HCT116 (cell line): ENCODE results near the gene ZNF619. TPM values are rescaled to one million over a fixed set of nuclear protein-coding genes. Genes with fewer than 3 reads are reported as not detected.

Source experiments
- ATAC-seq: fragments of 200-7000 bp; cut with Tn5 transposase; 2 replicates; pipeline ENCODE4 v1.9.1; 2020; ENCODE audit warnings: mild to moderate bottlenecking, moderate library complexity
- BruUV-seq: library from RNA; stranded (reverse); fragments of 400-500 nt; replicated peaks from 2 replicates; lab custom pipeline; 2021; lab: Mats Ljungman, UMichigan
- CTCF ChIA-PET: fragments of 300-600 bp; sonication (Branson Sonifier 250); formaldehyde crosslinking; loops from one replicate; lab custom pipeline; 2021; ENCODE audit warnings: antibody characterized with exemption; lab: Charles Lee
- POLR2A ChIA-PET: fragments of 300-600, 350-600 bp; sonication (Branson Sonifier 250); formaldehyde crosslinking; loops from one replicate; lab custom pipeline; 2021; ENCODE audit warnings: antibody characterized with exemption; lab: Charles Lee
- RAD21 ChIA-PET, 2 experiments: fragments of 300-600 bp; sonication (Branson Sonifier 250); formaldehyde crosslinking; loops; one replicate each; lab custom pipeline; 2023; ENCODE audit warnings: low total read pairs in 2 of 2; ENCODE audit not compliant: uncharacterized antibody in 2 of 2, unreplicated experiment in 2 of 2, low non-redundant PET in 1 of 2; lab: Charles Lee
- DNase-seq: peaks from one replicate; pipeline ENCODE4 v3.0.0-alpha.2; 2010; ENCODE audit warnings: low read depth, low spot score
- H2AFZ ChIP-seq: fragments of 200-600 bp; shearing (Covaris generic), sonication (generic); 2 replicates; pipeline ENCODE4 v1.6.1; 2017; ENCODE audit warnings: low read depth, mixed run types, mixed read lengths, antibody characterized with exemption, low read length; ENCODE audit not compliant: poor library complexity, severe bottlenecking
- H3K27ac ChIP-seq: 2 replicates; pipeline ENCODE4 v1.5.1; 2012; ENCODE audit warnings: low read depth, low read length
- H3K27me3 ChIP-seq: fragments of 200-600 bp; sonication (generic); 2 replicates; pipeline ENCODE4 v1.6.1; 2016; ENCODE audit warnings: mixed run types, low read length, mixed read lengths; ENCODE audit not compliant: insufficient read depth
- H3K36me3 ChIP-seq, 2 experiments: fragments of 200-500 bp in 1 of 2; fragments of 200-600 bp in 1 of 2; sonication (Bioruptor generic) in 1 of 2; sonication (generic) in 1 of 2; 2 replicates each; pipeline versions ENCODE4 v1.5.1 to v1.6.1; 2014 to 2016; ENCODE audit warnings: low read length in 2 of 2, inconsistent platforms in 1 of 2, mixed read lengths in 1 of 2, mixed run types in 1 of 2; ENCODE audit not compliant: insufficient read depth in 2 of 2, control insufficient read depth in 1 of 2
- H3K4me1 ChIP-seq, 2 experiments: fragments of 200-600 bp in 1 of 2; sonication (generic) in 1 of 2; 2 replicates each; pipeline versions ENCODE4 v1.5.1 to v1.6.1; 2012 to 2017; ENCODE audit warnings: low read length in 2 of 2, inconsistent platforms in 1 of 2, mild to moderate bottlenecking in 1 of 2, mixed read lengths in 1 of 2, mixed run types in 1 of 2, moderate library complexity in 1 of 2; ENCODE audit not compliant: insufficient read depth in 2 of 2, control insufficient read depth in 1 of 2
- H3K4me2 ChIP-seq: fragments of 200-600 bp; sonication (generic); 2 replicates; pipeline ENCODE4 v1.6.1; 2017; ENCODE audit warnings: mixed run types, low read length, mixed read lengths
- H3K4me3 ChIP-seq, 2 experiments: fragments of 200-600 bp in 1 of 2; sonication (generic) in 1 of 2; replicated peaks in 1 of 2; 2 replicates each; pipeline ENCODE4 v1.5.1; 2011 to 2016; ENCODE audit warnings: low read length in 2 of 2, control low read depth in 1 of 2, low read depth in 1 of 2, mild to moderate bottlenecking in 1 of 2, mixed read lengths in 1 of 2, mixed run types in 1 of 2
- H3K79me2 ChIP-seq: fragments of 200-600 bp; sonication (generic); 2 replicates; pipeline ENCODE4 v1.6.1; 2017; ENCODE audit warnings: mild to moderate bottlenecking, mixed run types, low read length, moderate library complexity, mixed read lengths; ENCODE audit not compliant: insufficient read depth
- H3K9ac ChIP-seq: fragments of 200-600 bp; sonication (generic); 2 replicates; pipeline ENCODE4 v1.6.1; 2016; ENCODE audit warnings: low read length, mixed read lengths
- H3K9me2 ChIP-seq: fragments of 200-600 bp; sonication (generic), shearing (Covaris generic); 2 replicates; pipeline ENCODE4 v1.6.1; 2017; ENCODE audit warnings: mixed run types, mild to moderate bottlenecking, moderate library complexity; ENCODE audit not compliant: insufficient read depth
- H3K9me3 ChIP-seq, 2 experiments: fragments of 200-500 bp in 1 of 2; fragments of 200-600 bp in 1 of 2; sonication (Bioruptor generic) in 1 of 2; sonication (generic) in 1 of 2; 2 replicates each; pipeline ENCODE4 v1.6.1; 2014 to 2017; ENCODE audit warnings: low read length in 2 of 2, mixed read lengths in 2 of 2, inconsistent platforms in 1 of 2, low read depth in 1 of 2, mild to moderate bottlenecking in 1 of 2, mixed run types in 1 of 2, moderate library complexity in 1 of 2; ENCODE audit not compliant: control insufficient read depth in 1 of 2, insufficient read depth in 1 of 2
- H4K20me1 ChIP-seq: fragments of 200-600 bp; sonication (generic), shearing (Covaris generic); 2 replicates; pipeline ENCODE4 v1.6.1; 2017; ENCODE audit warnings: mixed run types, mild to moderate bottlenecking, moderate library complexity; ENCODE audit not compliant: insufficient read depth
- CBX3 ChIP-seq: IDR thresholded peaks from 2 replicates; pipeline ENCODE4 v1.6.1; 2012; ENCODE audit warnings: low read depth
- EGR1 ChIP-seq: IDR thresholded peaks from 2 replicates; pipeline ENCODE4 v1.6.1; 2012; ENCODE audit warnings: low read depth
- ELF1 ChIP-seq: IDR thresholded peaks from 2 replicates; pipeline ENCODE4 v1.6.1; 2012; ENCODE audit warnings: low read depth, borderline replicate concordance
- EZH2 ChIP-seq: fragments of 200-600 bp; sonication (generic); IDR thresholded peaks from 2 replicates; pipeline ENCODE4 v1.6.1; 2017; ENCODE audit warnings: antibody characterized with exemption, mixed run types
- EZH2phosphoT487 ChIP-seq: fragments of 200-600 bp; IDR thresholded peaks from 2 replicates; pipeline ENCODE4 v1.6.1; 2018; ENCODE audit warnings: antibody characterized with exemption, borderline replicate concordance
- FOSL1 ChIP-seq: IDR thresholded peaks from 2 replicates; pipeline ENCODE4 v1.6.1; 2012; ENCODE audit warnings: low read depth
- POLR2A ChIP-seq: IDR thresholded peaks from 2 replicates; pipeline ENCODE4 v1.7.0; 2011; ENCODE audit warnings: borderline replicate concordance; ENCODE audit not compliant: insufficient read depth, insufficient read length; ENCODE audit errors: extremely low read depth
- POLR2AphosphoS5 ChIP-seq: IDR thresholded peaks from 2 replicates; pipeline ENCODE4 v1.6.1; 2011; ENCODE audit warnings: mild to moderate bottlenecking, low read depth, low read length, moderate library complexity
- RAD21 ChIP-seq: IDR thresholded peaks from 2 replicates; pipeline ENCODE4 v1.6.1; 2012; ENCODE audit warnings: low read depth, mild to moderate bottlenecking
- SIN3A ChIP-seq: IDR thresholded peaks from 2 replicates; pipeline ENCODE4 v1.6.1; 2012; ENCODE audit warnings: low read depth
- SP1 ChIP-seq: IDR thresholded peaks from 2 replicates; pipeline ENCODE4 v1.6.1; 2012; ENCODE audit warnings: low read depth
- SRF ChIP-seq: IDR thresholded peaks from 2 replicates; pipeline ENCODE4 v1.6.1; 2012; ENCODE audit warnings: low read depth
- TCF7L2 ChIP-seq: IDR thresholded peaks from 2 replicates; pipeline ENCODE4 v1.7.0; 2011; ENCODE audit warnings: borderline replicate concordance, inconsistent platforms; ENCODE audit not compliant: insufficient read depth, insufficient read length; ENCODE audit errors: extremely low read depth
- YY1 ChIP-seq: IDR thresholded peaks from 2 replicates; pipeline ENCODE4 v1.6.1; 2011; ENCODE audit warnings: low read length, low read depth, moderate library complexity, mild to moderate bottlenecking; ENCODE audit not compliant: insufficient replicate concordance; ENCODE audit errors: extremely low read depth
- ZFX ChIP-seq: fragments of 450-650 bp; IDR thresholded peaks from 2 replicates; pipeline ENCODE4 v1.6.1; 2017
- ZNF274 ChIP-seq: fragments of 200-500 bp; sonication (Bioruptor generic); IDR thresholded peaks from 2 replicates; pipeline ENCODE4 v1.6.1; 2014; ENCODE audit warnings: mild to moderate bottlenecking, low read depth, low read length, inconsistent platforms
- intact Hi-C: fragments of 100-400 bp; cut with micrococcal nuclease; formaldehyde crosslinking; loops from 2 replicates; pipeline ENCODE4 v1.10.0; 2022
- total RNA-seq: library from RNA; stranded (reverse); gene quantifications from one replicate; pipeline ENCODE4 v1.2.1, GENCODE V29; 2021; ENCODE audit not compliant: unreplicated experiment
- TF ChIP-seq, protein P1 (sequence below): IDR thresholded peaks from 2 replicates; pipeline ENCODE4 v1.6.1; 2012
- TF ChIP-seq, protein P2 (sequence below): IDR thresholded peaks from 2 replicates; pipeline ENCODE4 v1.6.1; 2012
- TF ChIP-seq, protein P3 (sequence below), 3 experiments: fragments of 200-600 bp in 1 of 3; sonication (generic) in 1 of 3; IDR thresholded peaks in 2 of 3; conservative IDR thresholded peaks in 1 of 3; 2 replicates each; pipeline ENCODE4 v1.5.1; 2012 to 2017; ENCODE audit warnings: low read depth in 2 of 3, low read length in 2 of 3, antibody characterized with exemption in 1 of 3, borderline replicate concordance in 1 of 3, control low read depth in 1 of 3, mild to moderate bottlenecking in 1 of 3, mixed read lengths in 1 of 3, mixed run types in 1 of 3, moderate library complexity in 1 of 3; ENCODE audit not compliant: insufficient read depth in 1 of 3

ZNF619 gene
- total RNA-seq, 1 experiment from 2014 or later = 7.3 TPM

DNA sequence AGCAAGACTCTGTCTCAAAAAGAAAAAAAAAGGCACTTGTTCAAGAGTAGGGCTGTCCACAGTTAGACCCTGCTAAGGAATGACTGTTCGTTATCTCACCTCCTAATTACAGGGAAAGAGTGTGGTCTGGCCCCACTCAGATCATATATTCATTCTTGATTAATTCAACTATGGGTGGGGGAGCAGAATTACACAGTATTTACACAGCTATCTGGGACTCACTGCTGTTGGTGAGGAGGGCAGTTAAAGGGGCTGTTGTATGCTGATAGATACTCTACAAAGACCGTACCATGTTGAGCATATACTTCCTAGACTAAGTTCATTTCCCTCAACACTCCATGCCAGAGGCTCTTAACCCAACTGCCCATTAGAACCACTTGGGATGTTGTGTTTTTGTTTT, 25.1 kb downstream of the ZNF619 start (continued):
- TF ChIP-seq, protein P1, sequence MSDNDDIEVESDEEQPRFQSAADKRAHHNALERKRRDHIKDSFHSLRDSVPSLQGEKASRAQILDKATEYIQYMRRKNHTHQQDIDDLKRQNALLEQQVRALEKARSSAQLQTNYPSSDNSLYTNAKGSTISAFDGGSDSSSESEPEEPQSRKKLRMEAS = no peak
- TF ChIP-seq, protein P2, sequence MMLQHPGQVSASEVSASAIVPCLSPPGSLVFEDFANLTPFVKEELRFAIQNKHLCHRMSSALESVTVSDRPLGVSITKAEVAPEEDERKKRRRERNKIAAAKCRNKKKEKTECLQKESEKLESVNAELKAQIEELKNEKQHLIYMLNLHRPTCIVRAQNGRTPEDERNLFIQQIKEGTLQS = no peak

DNA sequence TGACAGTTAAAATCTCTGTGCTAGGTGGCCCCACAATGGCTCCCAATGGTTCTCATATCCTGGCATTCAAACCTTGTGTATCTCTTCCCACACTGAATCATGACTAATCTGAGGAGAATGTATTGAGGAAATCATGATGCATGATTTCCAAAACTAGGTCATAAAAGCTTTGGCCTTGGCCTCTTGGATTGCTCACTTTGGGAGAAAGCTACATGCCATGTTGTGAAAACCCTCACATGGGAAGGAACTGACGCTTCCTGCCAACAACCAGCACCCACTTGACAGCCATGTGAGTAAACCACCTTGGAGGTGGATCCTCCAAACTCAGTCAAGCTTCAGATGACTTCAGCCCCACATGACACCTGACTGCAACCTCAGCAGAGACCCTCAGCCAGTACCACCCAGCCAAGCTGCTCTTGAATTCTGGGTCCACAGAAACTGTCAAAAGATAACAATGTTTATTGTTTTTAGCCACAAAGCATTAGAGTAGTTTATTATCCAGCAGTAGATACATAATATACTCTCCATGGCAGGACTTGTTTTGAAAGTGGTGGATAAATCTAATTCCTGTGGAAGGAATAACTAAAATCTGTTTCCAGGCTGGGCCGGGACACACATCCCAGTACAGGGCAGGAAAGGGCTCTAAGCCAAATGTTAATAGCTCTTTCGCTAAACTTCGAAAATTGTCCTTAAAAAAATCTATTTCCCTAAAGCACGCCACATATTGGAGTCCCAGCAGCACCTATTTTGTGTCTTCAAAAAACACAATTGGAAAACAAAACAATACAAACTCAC, 27.9 kb downstream of the ZNF619 start:
- ATAC-seq = peak; percentile 1; the same call in 1 of the 2 replicates
- peak overlapping the region; percentile 75 for H3K9ac ChIP-seq
- TF ChIP-seq ZFX (no peak), SP1 (peak; percentile 79), EZH2phosphoT487 (no peak), CBX3 (peak; percentile 65; the same call in 1 of the 2 replicates), RAD21 (0 out of 2 replicates have a peak, but pooled peaks have one; percentile 10), FOSL1 (peak; percentile 90), SIN3A (peak; percentile 53; the same call in 1 of the 2 replicates), POLR2AphosphoS5 (peak; percentile 30; the same call in 1 of the 2 replicates), ELF1 (no peak), POLR2A (no peak), YY1 (no peak), TCF7L2 (no peak), ZNF274 (no peak), SRF (0 out of 2 replicates have a peak, but pooled peaks have one; percentile 42), EGR1 (no peak; the same call in 1 of the 2 replicates), EZH2 (no peak)
- TF ChIP-seq, protein P2 = 0 out of 2 replicates have a peak, but pooled peaks have one; percentile 31
- TF ChIP-seq, protein P3, sequence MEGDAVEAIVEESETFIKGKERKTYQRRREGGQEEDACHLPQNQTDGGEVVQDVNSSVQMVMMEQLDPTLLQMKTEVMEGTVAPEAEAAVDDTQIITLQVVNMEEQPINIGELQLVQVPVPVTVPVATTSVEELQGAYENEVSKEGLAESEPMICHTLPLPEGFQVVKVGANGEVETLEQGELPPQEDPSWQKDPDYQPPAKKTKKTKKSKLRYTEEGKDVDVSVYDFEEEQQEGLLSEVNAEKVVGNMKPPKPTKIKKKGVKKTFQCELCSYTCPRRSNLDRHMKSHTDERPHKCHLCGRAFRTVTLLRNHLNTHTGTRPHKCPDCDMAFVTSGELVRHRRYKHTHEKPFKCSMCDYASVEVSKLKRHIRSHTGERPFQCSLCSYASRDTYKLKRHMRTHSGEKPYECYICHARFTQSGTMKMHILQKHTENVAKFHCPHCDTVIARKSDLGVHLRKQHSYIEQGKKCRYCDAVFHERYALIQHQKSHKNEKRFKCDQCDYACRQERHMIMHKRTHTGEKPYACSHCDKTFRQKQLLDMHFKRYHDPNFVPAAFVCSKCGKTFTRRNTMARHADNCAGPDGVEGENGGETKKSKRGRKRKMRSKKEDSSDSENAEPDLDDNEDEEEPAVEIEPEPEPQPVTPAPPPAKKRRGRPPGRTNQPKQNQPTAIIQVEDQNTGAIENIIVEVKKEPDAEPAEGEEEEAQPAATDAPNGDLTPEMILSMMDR (IDR thresholded peaks at IDR 0.05 in 2 of 3, conservative IDR thresholded peaks at IDR 0.05 in 1 of 3; ENCODE audit: borderline replicate concordance in 1 of 3, insufficient read depth in 1 of 3, low read depth in 2 of 3, low read length in 2 of 3) = no peak
- TF ChIP-seq, protein P1 = peak; percentile 72

More for the DNA sequence above, 27.9 kb downstream of the ZNF619 start:
- Histone ChIP-seq H3K4me1 (peaks cover 11 to 29% of the 10 kb centered on the region in 2 experiments), H3K9me2 (no peaks in the 10 kb centered on the region), H3K27me3 (no peaks in the 10 kb centered on the region), H4K20me1 (no peaks in the 10 kb centered on the region), H3K4me2 (peak overlapping the region; percentile 91), H3K36me3 (peaks cover under 1 to 4% of the 10 kb centered on the region in 2 experiments; a peak in 2 of 4 replicates), H3K27ac (peak overlapping the region; percentile 73), H3K9me3 (no peaks in the 10 kb centered on the region), H3K4me3 (peak overlapping the region; percentile 79 to 86), H3K79me2 (peaks cover 4% of the 10 kb centered on the region; the same call in 1 of the 2 replicates), H2AFZ (peak overlapping the region; percentile 89)
- ChIA-PET RAD21 (interaction anchor here in 1 of 2 experiments (1.3 kb wide), 1 partner anchor 19 kb away, joined by 3 read pairs; no protein-coding TSS in a partner anchor), POLR2A (interaction anchor here (1.0 to 2.3 kb wide), 5 partner anchors 9 to 48 kb away, joined by 3 to 35 read pairs (median 4); partner anchors contain the start of genes RPL14, ZNF619 and ZNF621), CTCF (interaction anchor here (1.7 kb wide), 1 partner anchor 196 kb away, joined by 4 read pairs; the partner anchor contains the start of gene EIF1B)
- DNase-seq = peak; percentile 66
- BruUV-seq = no TSS peak
- intact Hi-C loops = loop anchor here (2.0 kb wide), 1 partner anchor 28 kb away; the partner anchor contains the start of gene ZNF619
